Right lobe of liver (tissue), 4 donors: Measurements from ENCODE around the gene HNMT.

Experiments
- CTCF ChIP-seq, 4 donors: fragments of 200-600 bp in 3 of 4; fragments of 450-650 bp in 1 of 4; IDR thresholded peaks; one replicate each; pipeline versions ENCODE4 v1.5.1 to v1.8.0; 2016 to 2022; ENCODE audit warnings: antibody characterized with exemption in 4 of 4, mild to moderate bottlenecking in 2 of 4
- POLR2A ChIP-seq: fragments of 450-650 bp; IDR thresholded peaks from one replicate; pipeline ENCODE4 v1.6.1; 2017; ENCODE audit warnings: antibody characterized with exemption, mild to moderate bottlenecking
- donor health status: DM: no; HTN: no; CAD: no.
- donor health status: DM: no; HTN: no; CAD: no.
- donor health status: DM: no; HTN: yes; CAD: no.

- no peak for TF ChIP-seq CTCF (IDR thresholded peaks at IDR 0.05)
- no peak for TF ChIP-seq POLR2A
These were observed 66.2 kb downstream of the HNMT start for GRCh38 chr2:138030459-138030858.
